ENCODE data around the gene E2F6.
"Not testable (repeated sequence)": the region's sequence is repeated elsewhere in the genome, so short reads cannot be mapped to it uniquely, and the experiment has no call there.

The E2F6 gene

GRCh38 chr2:11411768-11412448 lies 54.1 kb downstream of the E2F6 start:
- no peak for DNase-seq

GRCh38 chr2:11411244-11411643 lies 54.7 kb downstream of the E2F6 start:
- no peak for DNase-seq

- no peak for DNase-seq
These were observed 55.9 kb downstream of the E2F6 start for GRCh38 chr2:11410101-11410500.

GRCh38 chr2:11409572-11409959 lies 56.4 kb downstream of the E2F6 start:
- no peak for DNase-seq

GRCh38 chr2:11408959-11409571 lies 56.9 kb downstream of the E2F6 start:
- DNase-seq, result no peak

GRCh38 chr2:11407413-11407812 lies 58.5 kb downstream of the E2F6 start:
- DNase-seq, result no peak

GRCh38 chr2:11406958-11407381 lies 59.0 kb downstream of the E2F6 start:
- no peak for DNase-seq

- DNase-seq, result no peak
These were observed 59.5 kb downstream of the E2F6 start for GRCh38 chr2:11406267-11406957.

- no peak for DNase-seq
These were observed 60.2 kb downstream of the E2F6 start for GRCh38 chr2:11405599-11406266.

GRCh38 chr2:11405074-11405406 lies 60.9 kb downstream of the E2F6 start:
- DNase-seq, result not testable (repeated sequence)

GRCh38 chr2:11404376-11405073 lies 61.4 kb downstream of the E2F6 start:
- DNase-seq, result no peak

- DNase-seq, result no peak
These were observed 63.5 kb downstream of the E2F6 start for GRCh38 chr2:11402436-11402835.

GRCh38 chr2:11399438-11399762 lies 66.6 kb downstream of the E2F6 start:
- DNase-seq, result no peak

GRCh38 chr2:11398750-11399437 lies 67.1 kb downstream of the E2F6 start:
- DNase-seq, result no peak

GRCh38 chr2:11397513-11397912 lies 68.4 kb downstream of the E2F6 start:
- DNase-seq, result no peak

GRCh38 chr2:11396467-11397445 lies 69.2 kb downstream of the E2F6 start:
- DNase-seq, result no peak

GRCh38 chr2:11396021-11396420 lies 69.9 kb downstream of the E2F6 start:
- DNase-seq, result no peak

GRCh38 chr2:11395389-11395788 lies 70.6 kb downstream of the E2F6 start:
- no peak for DNase-seq
